ENCODE results near the gene TINCR.
"Not testable (repeated sequence)": the region's sequence is repeated elsewhere in the genome, so short reads cannot be mapped to it uniquely, and the experiment has no call there.

Gene TINCR

DNA sequence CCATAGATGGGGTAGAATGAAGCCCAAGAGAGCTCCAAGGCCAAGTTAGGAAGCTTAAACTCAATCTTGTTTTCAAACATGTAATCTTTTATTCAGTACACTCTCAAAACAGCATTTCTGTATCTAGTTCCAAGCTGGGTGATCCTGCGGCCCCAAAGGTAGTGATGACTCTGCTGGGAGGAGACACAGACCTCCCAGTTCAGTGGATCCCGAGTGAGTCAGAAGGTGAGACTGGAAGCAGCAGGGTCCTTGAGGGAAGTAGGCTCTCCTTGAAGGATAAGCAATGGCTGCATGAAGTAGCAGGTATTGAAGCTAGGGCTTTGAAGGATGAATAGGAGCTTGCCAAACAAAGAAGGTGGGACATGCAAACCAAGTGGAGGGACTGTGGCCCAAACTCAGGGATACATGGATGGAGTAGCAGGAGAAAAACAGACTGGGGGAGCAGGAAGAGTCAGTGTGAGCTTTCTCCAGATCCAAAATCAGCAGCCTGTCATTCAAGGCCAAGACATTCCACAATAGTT lies 9.6 kb downstream of the TINCR start:
- DNase-seq: no peak

DNA sequence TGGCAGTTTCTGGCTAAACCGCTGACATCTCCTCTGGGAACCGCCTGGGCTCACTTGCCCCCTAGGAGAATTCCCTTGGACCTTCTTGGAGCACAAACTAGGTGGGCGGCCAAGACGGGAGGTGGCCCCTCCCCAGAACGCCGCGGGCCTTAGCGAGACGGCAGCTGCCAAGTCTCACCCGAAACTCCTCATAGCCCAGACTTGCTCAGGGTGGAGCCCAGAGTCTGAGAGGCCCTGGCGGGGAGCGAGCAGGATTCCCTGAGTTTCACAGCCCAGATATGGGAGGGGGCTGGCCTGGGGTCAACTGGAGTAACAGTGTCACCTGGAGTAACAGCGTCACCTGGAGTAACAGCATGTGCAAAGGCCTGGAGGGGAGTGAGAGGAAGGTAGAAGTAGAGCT lies 10.1 kb downstream of the TINCR start:
- DNase-seq: no peak

DNA sequence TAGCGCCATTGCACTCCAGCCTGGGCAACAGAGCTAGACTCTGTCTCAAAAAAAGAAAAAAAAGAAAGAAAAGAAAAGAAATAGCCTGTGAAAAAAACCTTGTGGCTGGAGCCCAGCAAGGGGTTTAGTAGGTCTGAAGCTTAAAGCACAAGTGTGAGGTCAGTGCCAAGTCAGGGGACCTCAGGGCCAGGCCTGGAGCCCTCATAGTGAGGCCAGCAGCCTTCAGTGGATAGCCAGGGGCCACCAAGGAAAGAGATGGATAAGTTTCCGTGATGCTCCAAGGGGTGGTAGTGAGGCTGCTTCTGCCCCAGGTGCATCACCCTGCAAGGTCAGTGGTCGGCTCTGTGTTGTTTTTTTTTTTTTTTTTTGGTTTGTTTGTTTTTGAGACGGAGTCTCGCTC lies 12.9 kb downstream of the TINCR start:
- no peak for DNase-seq

GRCh38 chr19:5553892-5554291 lies 13.9 kb downstream of the TINCR start:
- no peak for DNase-seq

GRCh38 chr19:5547881-5548280 lies 19.9 kb downstream of the TINCR start:
- DNase-seq: no peak

GRCh38 chr19:5545984-5546383 lies 21.8 kb downstream of the TINCR start:
- no peak for DNase-seq

- no peak for DNase-seq
Observed at GRCh38 chr19:5545051-5545450, 22.7 kb downstream of the TINCR start.

- no peak for DNase-seq
Observed at GRCh38 chr19:5542665-5543064, 25.1 kb downstream of the TINCR start.

DNA sequence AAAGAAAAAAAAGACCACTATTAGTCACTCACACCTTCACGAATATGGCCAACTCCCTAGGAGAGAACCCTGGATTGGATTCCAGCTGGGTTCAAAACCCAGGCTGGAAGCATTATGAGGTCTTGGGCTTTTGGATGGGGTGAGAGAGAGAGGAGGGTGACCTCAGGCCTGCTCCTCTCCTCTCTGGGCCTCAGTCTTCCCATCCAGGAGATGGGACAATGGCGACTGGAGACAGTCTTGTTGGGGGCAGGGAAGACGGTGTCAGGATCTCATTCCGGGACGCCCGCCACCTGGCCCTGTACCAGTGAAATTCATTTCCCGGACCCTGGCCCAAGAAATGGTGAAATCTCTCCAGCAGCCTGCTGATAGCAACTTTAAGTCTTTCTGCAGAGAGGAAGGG lies 26.3 kb downstream of the TINCR start:
- DNase-seq: no peak

GRCh38 chr19:5540208-5540607 lies 27.5 kb downstream of the TINCR start:
- DNase-seq: no peak

GRCh38 chr19:5537870-5538269 lies 29.9 kb downstream of the TINCR start:
- no peak for DNase-seq

GRCh38 chr19:5536982-5537579 lies 30.7 kb downstream of the TINCR start:
- not testable (repeated sequence) for DNase-seq

GRCh38 chr19:5536337-5536894 lies 31.3 kb downstream of the TINCR start:
- DNase-seq: peak; percentile 82

GRCh38 chr19:5534787-5535586 lies 32.8 kb downstream of the TINCR start:
- no peak for DNase-seq

GRCh38 chr19:5533257-5533656 lies 34.5 kb downstream of the TINCR start:
- no peak for DNase-seq

- no peak for DNase-seq
Observed at GRCh38 chr19:5530701-5531100, 37.1 kb downstream of the TINCR start.

DNA sequence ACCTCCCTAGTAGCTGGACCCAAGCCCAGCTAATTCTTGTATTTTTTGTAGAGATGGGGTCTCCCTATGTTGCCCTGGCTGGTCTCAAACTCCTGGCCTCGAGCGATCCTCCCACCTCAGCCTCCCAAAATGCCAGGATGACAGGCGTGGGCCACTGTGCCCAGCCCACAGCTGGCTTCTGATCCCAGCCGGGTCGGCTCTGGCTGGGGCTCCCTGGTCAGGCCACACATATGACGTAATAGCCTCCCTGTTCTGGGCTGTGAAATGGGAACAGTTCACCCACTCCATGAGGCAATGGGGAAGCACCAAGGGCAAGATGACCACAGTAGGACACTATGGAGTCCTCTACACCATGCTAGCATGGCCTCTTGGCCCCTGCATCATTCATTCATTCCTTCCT lies 41.1 kb downstream of the TINCR start:
- DNase-seq: no peak

DNA sequence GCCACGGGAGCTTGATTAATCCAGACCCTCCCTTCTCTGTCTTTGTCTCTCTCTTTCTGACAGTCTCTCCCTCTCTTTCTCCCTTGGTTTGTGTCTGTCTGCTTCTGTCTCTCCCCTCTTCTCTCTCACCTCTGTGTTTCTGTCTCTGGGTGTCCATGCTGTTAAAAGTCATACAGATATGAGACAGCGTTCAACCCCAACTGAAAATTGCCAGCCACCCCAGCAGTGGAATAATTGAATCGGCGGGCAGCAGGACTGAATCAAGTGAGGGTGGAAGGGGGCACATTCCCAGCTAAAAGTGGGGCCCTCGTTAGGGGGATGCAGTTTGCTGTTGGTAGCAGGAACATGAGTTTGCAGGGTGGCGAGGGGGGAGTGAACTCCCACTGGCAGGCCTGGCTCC lies 43.7 kb downstream of the TINCR start:
- DNase-seq: no peak

- no peak for DNase-seq
Observed at GRCh38 chr19:5522106-5522505, 45.6 kb downstream of the TINCR start.

DNA sequence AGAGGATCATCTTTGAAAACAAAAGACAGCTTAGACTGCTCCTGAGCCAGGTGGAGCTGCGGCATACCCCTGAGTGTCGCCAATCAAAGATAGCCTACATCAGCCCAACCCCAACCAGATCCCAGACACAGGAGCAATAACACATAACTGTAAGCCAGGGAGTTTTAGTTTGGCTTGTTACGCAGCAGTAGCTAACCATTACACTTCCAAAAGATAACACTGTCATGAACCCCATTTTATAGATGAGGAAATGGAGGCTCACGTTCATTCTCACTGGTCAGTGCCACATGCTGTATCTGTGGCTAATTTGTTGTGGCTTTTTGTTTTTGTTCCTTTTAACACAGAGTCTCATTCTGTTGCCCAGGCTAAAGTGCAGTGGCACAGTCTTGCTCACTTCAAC lies 47.3 kb downstream of the TINCR start:
- DNase-seq: no peak

GRCh38 chr19:5519076-5519475 lies 48.7 kb downstream of the TINCR start:
- DNase-seq: no peak

GRCh38 chr19:5515737-5516136 lies 52.0 kb downstream of the TINCR start:
- no peak for DNase-seq

DNA sequence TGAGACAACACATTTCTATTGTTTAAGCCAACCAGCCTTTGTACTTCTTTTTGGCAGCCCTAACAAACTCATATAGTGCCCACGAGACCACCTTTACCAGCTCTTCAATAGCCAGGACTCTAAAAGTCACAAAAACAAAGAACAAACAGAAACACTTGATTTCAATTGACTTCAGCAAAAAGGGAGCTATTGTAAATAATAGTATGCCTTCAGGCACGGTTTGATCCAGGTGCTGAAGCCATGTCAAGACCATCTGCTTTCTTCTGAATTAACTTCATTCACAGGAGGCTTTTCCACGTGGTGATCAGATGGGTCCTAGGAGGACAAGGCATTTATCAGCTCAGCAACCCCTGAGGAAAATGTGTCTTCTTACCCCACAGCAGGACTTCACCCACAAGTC lies 53.8 kb downstream of the TINCR start:
- DNase-seq: no peak

DNA sequence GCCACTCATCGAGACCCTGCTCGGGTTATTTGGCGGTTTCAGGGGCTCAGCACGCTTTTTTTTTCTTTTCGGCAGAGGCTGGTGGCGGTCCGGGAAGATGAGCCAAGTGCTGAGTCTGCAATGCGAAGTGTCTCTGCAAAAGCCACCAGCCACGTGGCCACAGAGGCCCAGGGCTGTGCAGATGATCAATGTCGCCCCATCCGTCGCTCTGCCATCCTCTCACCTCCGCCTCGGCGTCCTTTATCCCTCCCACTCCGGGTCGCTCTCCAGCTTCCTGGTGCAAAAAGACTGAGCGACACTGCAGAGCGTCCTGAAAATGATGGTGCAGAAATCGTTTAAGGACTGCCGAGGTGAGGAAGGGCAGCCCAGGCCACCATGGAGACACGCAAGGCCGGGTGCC lies 55.0 kb downstream of the TINCR start:
- DNase-seq: no peak
